ENCODE results near the gene KCNA3. TPM values are rescaled to one million over a fixed set of nuclear protein-coding genes. Genes with fewer than 3 reads are reported as not detected.
"Not testable (repeated sequence)": the region's sequence is repeated elsewhere in the genome, so short reads cannot be mapped to it uniquely, and the experiment has no call there.

The KCNA3 gene
- total and polyA plus RNA-seq, 2 donors: 4.6 to 22.9 TPM

- peak overlapping the region; percentile 97 to 98 for H3K27ac ChIP-seq (ENCODE audit: low read depth in 1 of 2, low read length in 1 of 2)
- peaks cover 8 to 27% of the 10 kb centered on the region in 2 donors for H3K4me1 ChIP-seq (ENCODE audit: control insufficient read depth in 2 of 2, insufficient read depth in 2 of 2, low read length in 2 of 2)
- no peak for DNase-seq (ENCODE audit: low read depth in 6 of 9, low spot score in 9 of 9)
- H3K9me3 ChIP-seq (ENCODE audit: control insufficient read depth in 2 of 2, insufficient read depth in 1 of 2, low read length in 1 of 2): peaks cover 0 to 9% of the 10 kb centered on the region in 2 donors
- H3K27me3 ChIP-seq (ENCODE audit: control insufficient read depth in 2 of 2, insufficient read depth in 1 of 2, low read length in 1 of 2): peaks cover 0 to 14% of the 10 kb centered on the region in 2 donors
- 27% methylated on average over 51 of the region's 51 CpGs for WGBS
- no peaks in the 10 kb centered on the region for H3K36me3 ChIP-seq (ENCODE audit: control insufficient read depth in 2 of 2, insufficient read depth in 2 of 2, low read length in 1 of 2)
- peak overlapping the region; percentile 66 to 91 for H3K4me3 ChIP-seq (ENCODE audit: low read length in 2 of 2)
Measured at GRCh38 chr1:110673805-110674336, 869 bp downstream of the KCNA3 start.

DNA sequence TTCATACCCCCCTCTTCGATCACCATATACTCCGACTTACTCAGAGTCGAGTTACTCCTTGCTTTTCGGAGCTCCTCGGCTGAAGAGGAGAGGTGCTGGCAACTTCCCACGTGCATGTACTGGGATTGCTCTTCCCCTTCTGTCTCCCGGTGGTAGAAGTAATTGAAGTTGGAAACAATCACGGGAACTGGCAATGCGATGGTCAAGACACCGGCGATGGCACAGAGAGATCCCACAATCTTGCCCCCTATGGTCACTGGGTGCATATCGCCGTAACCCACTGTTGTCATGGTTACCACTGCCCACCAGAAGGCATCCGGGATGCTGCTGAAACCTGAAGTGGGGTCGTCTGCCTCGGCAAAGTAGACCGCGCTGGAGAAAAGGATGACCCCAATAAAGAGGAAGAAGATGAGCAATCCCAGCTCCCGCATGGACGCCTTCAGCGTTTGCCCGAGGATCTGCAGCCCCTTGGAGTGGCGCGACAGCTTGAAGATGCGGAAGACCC, 1.5 kb downstream of the KCNA3 start:
- H3K36me3 ChIP-seq (ENCODE audit: control insufficient read depth in 2 of 2, insufficient read depth in 2 of 2, low read length in 1 of 2): no peaks in the 10 kb centered on the region
- peak overlapping the region; percentile 97 to 98 for H3K27ac ChIP-seq (ENCODE audit: low read depth in 1 of 2, low read length in 1 of 2)
- peaks cover 10 to 27% of the 10 kb centered on the region in 2 donors for H3K4me1 ChIP-seq (ENCODE audit: control insufficient read depth in 2 of 2, insufficient read depth in 2 of 2, low read length in 2 of 2)
- WGBS: 65% methylated on average over 25 of the region's 25 CpGs
- peaks cover 0 to 14% of the 10 kb centered on the region in 2 donors for H3K27me3 ChIP-seq (ENCODE audit: control insufficient read depth in 2 of 2, insufficient read depth in 1 of 2, low read length in 1 of 2)
- peak in 2 of 9 donors; percentile 26 to 40 for DNase-seq (ENCODE audit: low read depth in 6 of 9, low spot score in 9 of 9)
- H3K4me3 ChIP-seq (ENCODE audit: low read length in 2 of 2): peak overlapping the region; percentile 66 to 91
- H3K9me3 ChIP-seq (ENCODE audit: control insufficient read depth in 2 of 2, insufficient read depth in 1 of 2, low read length in 1 of 2): peaks cover 0 to 9% of the 10 kb centered on the region in 2 donors

DNA sequence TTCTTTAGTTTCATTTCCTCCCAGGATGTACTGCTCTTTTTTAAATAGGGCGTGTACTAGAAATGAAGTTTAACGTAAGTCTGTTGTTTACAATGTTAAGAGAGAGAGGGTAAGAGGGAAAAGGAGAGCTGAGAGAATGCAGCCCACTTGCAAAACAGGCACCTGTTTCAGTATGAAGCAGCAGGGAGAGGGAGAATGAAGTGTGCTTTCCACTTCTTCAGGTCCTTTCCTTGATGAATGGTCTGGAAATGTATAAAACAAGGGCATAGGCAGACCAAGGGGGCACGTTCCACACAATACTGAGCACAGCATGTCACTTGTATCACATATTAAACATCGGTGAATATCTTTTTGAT, 2.0 kb downstream of the KCNA3 start:
- H3K9me3 ChIP-seq (ENCODE audit: control insufficient read depth in 2 of 2, insufficient read depth in 1 of 2, low read length in 1 of 2): peaks cover 0 to 9% of the 10 kb centered on the region in 2 donors
- peaks cover 0 to 4% of the 10 kb centered on the region in 2 donors for H3K36me3 ChIP-seq (ENCODE audit: control insufficient read depth in 2 of 2, insufficient read depth in 2 of 2, low read length in 1 of 2)
- 2% methylated on average over 4 of the region's 4 CpGs for WGBS
- H3K4me3 ChIP-seq (ENCODE audit: low read length in 2 of 2): peak overlapping the region; percentile 66 to 91
- peaks cover 14 to 28% of the 10 kb centered on the region in 2 donors for H3K4me1 ChIP-seq (ENCODE audit: control insufficient read depth in 2 of 2, insufficient read depth in 2 of 2, low read length in 2 of 2)
- peak overlapping the region; percentile 97 to 98 for H3K27ac ChIP-seq (ENCODE audit: low read depth in 1 of 2, low read length in 1 of 2)
- peaks cover 0 to 14% of the 10 kb centered on the region in 2 donors for H3K27me3 ChIP-seq (ENCODE audit: control insufficient read depth in 2 of 2, insufficient read depth in 1 of 2, low read length in 1 of 2)
- DNase-seq (ENCODE audit: low read depth in 6 of 9, low spot score in 9 of 9): peak in 6 of 9 donors; percentile 59 to 88 (median 70)

DNA sequence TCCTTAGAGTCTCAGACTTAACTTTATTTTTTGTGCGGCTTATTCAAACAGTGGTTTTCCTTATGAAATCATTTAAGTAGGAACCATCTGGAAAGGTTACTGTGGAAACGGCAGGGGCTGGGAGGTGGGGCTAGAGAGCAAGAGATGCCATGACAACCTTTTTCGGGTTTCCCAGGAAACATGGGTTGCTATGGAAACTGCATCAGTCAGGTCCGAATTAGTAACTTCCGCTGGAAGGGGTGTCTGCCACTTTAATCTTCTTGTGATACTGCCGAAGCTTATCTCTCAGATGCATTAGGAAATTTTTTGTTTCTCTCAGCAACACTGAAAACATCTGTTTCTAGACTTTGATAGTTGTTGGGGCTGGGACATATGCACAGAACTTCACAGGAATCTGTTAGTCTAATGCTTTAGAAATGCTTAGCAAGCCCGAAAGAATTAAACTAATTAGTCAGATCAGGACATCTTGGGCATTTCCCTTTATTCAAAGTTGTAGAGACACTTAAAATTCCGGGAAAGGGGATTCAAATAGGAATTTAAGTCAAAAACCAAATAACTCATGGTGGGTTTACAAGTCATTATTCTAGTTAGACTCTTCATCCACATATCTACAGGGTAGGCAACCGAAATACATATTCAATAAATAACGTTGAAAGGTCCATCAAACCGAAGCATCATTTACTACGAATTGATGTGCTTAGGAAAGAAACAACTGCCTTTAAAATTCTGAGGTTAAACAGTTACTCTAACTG, 2.6 kb downstream of the KCNA3 start:
- Histone ChIP-seq H3K4me3 (ENCODE audit: low read length in 2 of 2) (peak overlapping the region; percentile 66 to 91), H3K27ac (ENCODE audit: low read depth in 1 of 2, low read length in 1 of 2) (peak overlapping the region; percentile 77 to 98), H3K27me3 (ENCODE audit: control insufficient read depth in 2 of 2, insufficient read depth in 1 of 2, low read length in 1 of 2) (peaks cover 0 to 14% of the 10 kb centered on the region in 2 donors), H3K4me1 (ENCODE audit: control insufficient read depth in 2 of 2, insufficient read depth in 2 of 2, low read length in 2 of 2) (peaks cover 15 to 29% of the 10 kb centered on the region in 2 donors), H3K36me3 (ENCODE audit: control insufficient read depth in 2 of 2, insufficient read depth in 2 of 2, low read length in 1 of 2) (peaks cover 0 to 8% of the 10 kb centered on the region in 2 donors), H3K9me3 (ENCODE audit: control insufficient read depth in 2 of 2, insufficient read depth in 1 of 2, low read length in 1 of 2) (peaks cover 0 to 9% of the 10 kb centered on the region in 2 donors)
- DNase-seq (ENCODE audit: low read depth in 6 of 9, low spot score in 9 of 9): peak in 5 of 9 donors; percentile 80 to 93 (median 83)
- WGBS: 9% methylated on average over 12 of the region's 12 CpGs

DNA sequence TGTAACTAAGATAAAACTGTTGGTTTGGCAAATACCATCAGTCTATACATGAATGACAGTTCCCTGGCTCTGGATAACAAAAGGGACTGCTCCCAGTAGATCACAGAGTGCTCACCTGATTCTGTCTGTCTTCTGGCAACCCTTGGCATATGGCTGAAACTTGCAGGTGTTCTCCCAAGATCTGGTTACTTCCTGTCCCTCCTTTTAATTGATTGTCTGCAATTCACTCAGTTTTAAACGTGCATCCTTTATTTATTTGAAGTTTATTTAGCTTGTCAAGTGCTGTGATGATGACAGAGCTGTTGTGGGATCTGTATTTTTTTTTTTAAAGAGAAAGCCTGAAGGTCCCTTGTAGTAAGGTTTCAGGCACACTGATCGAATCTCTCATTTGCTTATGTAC, 3.4 kb downstream of the KCNA3 start:
- peak overlapping the region; percentile 72 to 98 for H3K27ac ChIP-seq (ENCODE audit: low read depth in 1 of 2, low read length in 1 of 2)
- DNase-seq (ENCODE audit: low read depth in 6 of 9, low spot score in 9 of 9): peak in 1 of 9 donors; percentile 72
- H3K27me3 ChIP-seq (ENCODE audit: control insufficient read depth in 2 of 2, insufficient read depth in 1 of 2, low read length in 1 of 2): peaks cover 0 to 14% of the 10 kb centered on the region in 2 donors
- peaks cover 0 to 16% of the 10 kb centered on the region in 2 donors for H3K36me3 ChIP-seq (ENCODE audit: control insufficient read depth in 2 of 2, insufficient read depth in 2 of 2, low read length in 1 of 2)
- 22% methylated on average over 2 of the region's 2 CpGs for WGBS
- H3K9me3 ChIP-seq (ENCODE audit: control insufficient read depth in 2 of 2, insufficient read depth in 1 of 2, low read length in 1 of 2): peaks cover 0 to 9% of the 10 kb centered on the region in 2 donors
- H3K4me1 ChIP-seq (ENCODE audit: control insufficient read depth in 2 of 2, insufficient read depth in 2 of 2, low read length in 2 of 2): peaks cover 18 to 31% of the 10 kb centered on the region in 2 donors
- H3K4me3 ChIP-seq (ENCODE audit: low read length in 2 of 2): peak overlapping the region; percentile 66 to 91

GRCh38 chr1:110668549-110668948, 6.2 kb downstream of the KCNA3 start:
- peak overlapping the region; percentile 29 to 53 for H3K4me3 ChIP-seq (ENCODE audit: low read length in 2 of 2)
- peaks cover 0 to 4% of the 10 kb centered on the region in 2 donors for H3K9me3 ChIP-seq (ENCODE audit: control insufficient read depth in 2 of 2, insufficient read depth in 1 of 2, low read length in 1 of 2)
- peak overlapping the region; percentile 56 to 76 for H3K27ac ChIP-seq (ENCODE audit: low read depth in 1 of 2, low read length in 1 of 2)
- WGBS: 29% methylated on average over 4 of the region's 4 CpGs
- peaks cover 15 to 41% of the 10 kb centered on the region in 2 donors for H3K36me3 ChIP-seq (ENCODE audit: control insufficient read depth in 2 of 2, insufficient read depth in 2 of 2, low read length in 1 of 2)
- H3K4me1 ChIP-seq (ENCODE audit: control insufficient read depth in 2 of 2, insufficient read depth in 2 of 2, low read length in 2 of 2): peaks cover 12 to 16% of the 10 kb centered on the region in 2 donors
- peak in 1 of 9 donors; percentile 63 for DNase-seq (ENCODE audit: low read depth in 6 of 9, low spot score in 9 of 9)
- peaks cover 0 to 4% of the 10 kb centered on the region in 2 donors for H3K27me3 ChIP-seq (ENCODE audit: control insufficient read depth in 2 of 2, insufficient read depth in 1 of 2, low read length in 1 of 2)

- Histone ChIP-seq H3K4me3 (ENCODE audit: low read length in 2 of 2) (peak overlapping the region in 1 of 2 donors; percentile 34), H3K9me3 (ENCODE audit: control insufficient read depth in 2 of 2, insufficient read depth in 1 of 2, low read length in 1 of 2) (no peaks in the 10 kb centered on the region), H3K27me3 (ENCODE audit: control insufficient read depth in 2 of 2, insufficient read depth in 1 of 2, low read length in 1 of 2) (no peaks in the 10 kb centered on the region), H3K36me3 (ENCODE audit: control insufficient read depth in 2 of 2, insufficient read depth in 2 of 2, low read length in 1 of 2) (peaks cover 15 to 45% of the 10 kb centered on the region in 2 donors), H3K27ac (ENCODE audit: low read depth in 1 of 2, low read length in 1 of 2) (peak overlapping the region in 1 of 2 donors; percentile 44), H3K4me1 (ENCODE audit: control insufficient read depth in 2 of 2, insufficient read depth in 2 of 2, low read length in 2 of 2) (peaks cover 8 to 12% of the 10 kb centered on the region in 2 donors)
- 86% methylated on average over 2 of the region's 2 CpGs for WGBS
- DNase-seq (ENCODE audit: low read depth in 6 of 9, low spot score in 9 of 9): peak in 1 of 9 donors; percentile 42
Measured at GRCh38 chr1:110667776-110668175, 7.0 kb downstream of the KCNA3 start.

GRCh38 chr1:110663241-110663640, 11.5 kb downstream of the KCNA3 start:
- Histone ChIP-seq H3K27me3 (ENCODE audit: control insufficient read depth in 2 of 2, insufficient read depth in 1 of 2, low read length in 1 of 2) (no peaks in the 10 kb centered on the region), H3K27ac (ENCODE audit: low read depth in 1 of 2, low read length in 1 of 2) (no peak overlapping the region), H3K9me3 (ENCODE audit: control insufficient read depth in 2 of 2, insufficient read depth in 1 of 2, low read length in 1 of 2) (peaks cover 0 to 2% of the 10 kb centered on the region in 2 donors), H3K4me3 (ENCODE audit: low read length in 2 of 2) (no peak overlapping the region), H3K36me3 (ENCODE audit: control insufficient read depth in 2 of 2, insufficient read depth in 2 of 2, low read length in 1 of 2) (peaks cover 17 to 70% of the 10 kb centered on the region in 2 donors), H3K4me1 (ENCODE audit: control insufficient read depth in 2 of 2, insufficient read depth in 2 of 2, low read length in 2 of 2) (peaks cover 5 to 10% of the 10 kb centered on the region in 2 donors)
- 95% methylated on average over 2 of the region's 2 CpGs for WGBS
- no peak for DNase-seq (ENCODE audit: low read depth in 6 of 9, low spot score in 9 of 9)

GRCh38 chr1:110659559-110659958, 15.2 kb downstream of the KCNA3 start:
- H3K27ac ChIP-seq (ENCODE audit: low read depth in 1 of 2, low read length in 1 of 2); H3K27me3 ChIP-seq (ENCODE audit: control insufficient read depth in 2 of 2, insufficient read depth in 1 of 2, low read length in 1 of 2); H3K4me3 ChIP-seq (ENCODE audit: low read length in 2 of 2); H3K9me3 ChIP-seq (ENCODE audit: control insufficient read depth in 2 of 2, insufficient read depth in 1 of 2, low read length in 1 of 2); H3K4me1 ChIP-seq (ENCODE audit: control insufficient read depth in 2 of 2, insufficient read depth in 2 of 2, low read length in 2 of 2); DNase-seq (ENCODE audit: low read depth in 6 of 9, low spot score in 9 of 9): not testable (repeated sequence)
- WGBS: over 99% methylated on average over 3 of the region's 3 CpGs
- peaks cover 6 to 46% of the 10 kb centered on the region in 2 donors for H3K36me3 ChIP-seq (ENCODE audit: control insufficient read depth in 2 of 2, insufficient read depth in 2 of 2, low read length in 1 of 2)
